ENCODE data around the gene OTOF.

Gene OTOF

GRCh38 chr2:26507088-26507487 is 29.2 kb upstream of the OTOF start:
- no peak for TF ChIP-seq CTCF (IDR thresholded peaks at IDR 0.05; ENCODE audit: control extremely low read depth, extremely low read depth, low read depth, missing control alignments)

DNA sequence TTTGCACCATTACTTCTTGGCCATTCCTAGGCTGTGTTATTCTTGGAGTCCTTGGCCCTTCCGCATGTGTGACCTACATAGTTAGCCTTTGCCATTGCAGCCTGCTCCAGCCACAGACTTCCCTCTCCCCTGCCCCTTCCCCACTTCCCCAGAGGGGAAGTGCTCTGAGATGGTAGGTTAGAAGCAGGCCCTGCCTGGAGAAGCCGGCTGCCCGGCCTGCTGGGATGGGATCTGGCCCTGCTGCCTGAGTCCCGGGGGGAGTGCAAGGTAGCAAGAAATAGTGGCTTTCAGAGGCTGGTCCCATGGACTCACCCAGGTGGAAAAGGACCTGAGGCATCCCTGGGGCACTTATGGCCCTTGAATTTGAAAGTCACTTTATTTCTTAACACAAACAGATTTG is 28.4 kb upstream of the OTOF start:
- POLR2A ChIA-PET, result no interaction called here
- CTCF ChIA-PET, result no interaction called here
- TF ChIP-seq CTCF (IDR thresholded peaks at IDR 0.05; ENCODE audit: control extremely low read depth, extremely low read depth, low read depth, missing control alignments), result no peak
- DNase-seq (ENCODE audit: extremely low spot score), result no peak

More at GRCh38 chr2:26507088-26507487, 29.2 kb upstream of the OTOF start:
- POLR2A ChIA-PET, result no interaction called here
- CTCF ChIA-PET, result no interaction called here
- no peak for DNase-seq (ENCODE audit: extremely low spot score)

- TF ChIP-seq CTCF (IDR thresholded peaks at IDR 0.05; ENCODE audit: control extremely low read depth, extremely low read depth, low read depth, missing control alignments), result no peak
- CTCF ChIA-PET, result interaction anchor here (0.7 to 3.3 kb wide), 8 partner anchors 11 to 241 kb away, joined by 3 to 23 read pairs (median 4); no protein-coding TSS in a partner anchor
- DNase-seq (ENCODE audit: extremely low spot score), result no peak
- POLR2A ChIA-PET, result no interaction called here
These were observed 26.1 kb upstream of the OTOF start for GRCh38 chr2:26504002-26504401.

GRCh38 chr2:26503231-26503880 is 25.4 kb upstream of the OTOF start:
- peak; percentile 80 for TF ChIP-seq CTCF (IDR thresholded peaks at IDR 0.05; ENCODE audit: control extremely low read depth, extremely low read depth, low read depth, missing control alignments)
- POLR2A ChIA-PET, result no interaction called here
- CTCF ChIA-PET, result interaction anchor here (0.7 to 3.3 kb wide), 15 partner anchors 8 to 243 kb away, joined by 3 to 23 read pairs (median 4); no protein-coding TSS in a partner anchor
- DNase-seq (ENCODE audit: extremely low spot score), result peak; percentile 92

- CTCF ChIA-PET, result interaction anchor here (1.3 kb wide), 1 partner anchor 9 kb away, joined by 5 read pairs; no protein-coding TSS in a partner anchor
- DNase-seq (ENCODE audit: extremely low spot score), result no peak
- no peak for TF ChIP-seq CTCF (IDR thresholded peaks at IDR 0.05; ENCODE audit: control extremely low read depth, extremely low read depth, low read depth, missing control alignments)
- POLR2A ChIA-PET, result no interaction called here
These were observed 22.5 kb upstream of the OTOF start for GRCh38 chr2:26500406-26500805.

DNA sequence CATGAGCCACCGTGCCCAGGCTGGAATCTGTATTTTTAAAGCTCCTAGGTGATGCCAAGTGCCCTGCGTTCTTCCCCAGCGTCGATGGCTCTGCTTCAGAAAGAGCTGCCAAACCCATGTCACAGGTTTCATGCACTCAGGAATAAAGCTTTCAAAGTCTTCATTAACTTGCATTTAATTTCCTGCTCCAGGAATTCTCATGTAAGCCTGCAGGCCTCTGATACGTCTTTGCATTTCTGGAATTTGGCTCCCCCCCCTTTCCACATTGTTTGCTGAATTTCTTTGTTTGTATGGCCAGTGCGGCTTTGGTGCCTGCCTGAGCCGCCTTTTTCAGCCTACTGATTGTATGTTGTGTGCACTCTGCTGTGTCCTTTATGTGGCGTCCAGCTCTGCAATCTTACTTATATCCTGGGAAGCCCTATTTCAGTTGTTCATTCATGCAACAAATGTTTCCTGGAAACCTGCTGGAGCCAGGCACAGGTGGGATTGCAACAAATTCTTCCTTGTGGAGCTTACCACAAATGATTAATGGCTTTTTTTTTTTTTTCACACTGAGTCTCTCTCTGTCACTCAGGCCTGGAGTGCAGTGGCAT is 17.9 kb upstream of the OTOF start:
- POLR2A ChIA-PET, result no interaction called here

More for the DNA sequence above, 17.9 kb upstream of the OTOF start:
- CTCF ChIA-PET, result no interaction called here
- TF ChIP-seq CTCF (IDR thresholded peaks at IDR 0.05; ENCODE audit: control extremely low read depth, extremely low read depth, low read depth, missing control alignments), result no peak
- DNase-seq (ENCODE audit: extremely low spot score), result no peak
